SK-N-MC (cell line): ENCODE results near the gene CHST9.

ENCODE experiments used
- EZH2 ChIP-seq: fragments of 200-600 bp; sonication (generic); IDR thresholded peaks from one replicate; pipeline ENCODE4 v1.6.1; 2017; ENCODE audit warnings: antibody characterized with exemption
- POLR2AphosphoS5 ChIP-seq: IDR thresholded peaks from 2 replicates; pipeline ENCODE4 v1.6.1; 2012; ENCODE audit warnings: mild to moderate bottlenecking, low read depth, low read length, borderline replicate concordance

DNA sequence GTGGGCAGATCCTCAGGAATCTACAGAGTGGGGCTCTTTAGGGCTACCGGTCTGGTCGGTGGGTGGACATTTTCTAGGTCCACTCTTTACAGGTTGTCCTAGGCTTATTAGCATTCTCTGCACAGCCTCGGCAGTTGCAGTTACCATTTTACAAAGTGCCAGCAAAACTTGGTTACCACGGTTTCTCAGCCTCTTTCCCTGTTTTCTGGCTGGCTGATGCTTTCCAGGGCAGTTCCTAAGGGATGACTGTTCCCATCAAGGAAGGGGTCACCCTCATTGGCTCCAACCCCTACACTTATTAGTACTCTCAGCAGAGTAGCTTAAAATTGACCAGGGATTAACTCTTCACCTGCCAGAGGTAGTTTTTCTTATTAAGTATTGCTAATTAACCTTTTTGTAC lies 317.6 kb downstream of the CHST9 start:
- TF ChIP-seq EZH2 (no peak), POLR2AphosphoS5 (no peak)
